Activated CD4-positive, CD25-positive, alpha-beta regulatory T cell (primary cell): ENCODE results near the gene ABCC9.
"Not testable (repeated sequence)": the region's sequence is repeated elsewhere in the genome, so short reads cannot be mapped to it uniquely, and the experiment has no call there.

Experiments used
- DNase-seq, 4 experiments: peaks; one replicate each; lab custom pipeline; 2025; lab: John Stamatoyannopoulos, UW

Gene ABCC9

GRCh38 chr12:21933656-21934055 lies 7.6 kb downstream of the ABCC9 start:
- DNase-seq: no peak

- DNase-seq: not testable (repeated sequence)
Observed at GRCh38 chr12:21929972-21930371, 11.3 kb downstream of the ABCC9 start.

- no peak for DNase-seq
Observed at GRCh38 chr12:21925296-21925913, 15.8 kb downstream of the ABCC9 start.

- no peak for DNase-seq
Observed at GRCh38 chr12:21921436-21921835, 19.8 kb downstream of the ABCC9 start.

GRCh38 chr12:21918456-21918855 lies 22.8 kb downstream of the ABCC9 start:
- no peak for DNase-seq

- no peak for DNase-seq
Observed at GRCh38 chr12:21913823-21914222, 27.4 kb downstream of the ABCC9 start.

GRCh38 chr12:21912318-21912717 lies 28.9 kb downstream of the ABCC9 start:
- no peak for DNase-seq

GRCh38 chr12:21911832-21912231 lies 29.4 kb downstream of the ABCC9 start:
- DNase-seq: no peak

GRCh38 chr12:21910657-21911056 lies 30.6 kb downstream of the ABCC9 start:
- DNase-seq: no peak

GRCh38 chr12:21907948-21908837 lies 33.0 kb downstream of the ABCC9 start:
- DNase-seq: no peak

- no peak for DNase-seq
Observed at GRCh38 chr12:21906919-21907493, 34.2 kb downstream of the ABCC9 start.

GRCh38 chr12:21899532-21899931 lies 41.7 kb downstream of the ABCC9 start:
- not testable (repeated sequence) for DNase-seq

GRCh38 chr12:21895651-21896050 lies 45.6 kb downstream of the ABCC9 start:
- DNase-seq: no peak

GRCh38 chr12:21894792-21895595 lies 46.2 kb downstream of the ABCC9 start:
- no peak for DNase-seq

- DNase-seq: no peak
Observed at GRCh38 chr12:21893924-21894323, 47.3 kb downstream of the ABCC9 start.

- DNase-seq: no peak
Observed at GRCh38 chr12:21892341-21892740, 48.9 kb downstream of the ABCC9 start.

- DNase-seq: no peak
Observed at GRCh38 chr12:21891751-21892217, 49.4 kb downstream of the ABCC9 start.

- DNase-seq: no peak
Observed at GRCh38 chr12:21888276-21888863, 52.9 kb downstream of the ABCC9 start.

- no peak for DNase-seq
Observed at GRCh38 chr12:21884936-21885335, 56.3 kb downstream of the ABCC9 start.

- DNase-seq: no peak
Observed at GRCh38 chr12:21882635-21883034, 58.6 kb downstream of the ABCC9 start.

GRCh38 chr12:21881965-21882364 lies 59.3 kb downstream of the ABCC9 start:
- DNase-seq: no peak

GRCh38 chr12:21879312-21879711 lies 61.9 kb downstream of the ABCC9 start:
- DNase-seq: no peak
